Epithelial cell of prostate (primary cell): ENCODE results near the gene MBNL3.
"Not testable (repeated sequence)": the region's sequence is repeated elsewhere in the genome, so short reads cannot be mapped to it uniquely, and the experiment has no call there.

ENCODE experiments used
- DNase-seq: peaks from one replicate; pipeline ENCODE4 v3.0.0-alpha.2; 2011; ENCODE audit warnings: low read depth, low spot score
- H3K27ac ChIP-seq: fragments of 450-650 bp; 2 replicates; pipeline ENCODE4 v1.5.1; 2017; ENCODE audit warnings: mild to moderate bottlenecking

Gene MBNL3

DNA sequence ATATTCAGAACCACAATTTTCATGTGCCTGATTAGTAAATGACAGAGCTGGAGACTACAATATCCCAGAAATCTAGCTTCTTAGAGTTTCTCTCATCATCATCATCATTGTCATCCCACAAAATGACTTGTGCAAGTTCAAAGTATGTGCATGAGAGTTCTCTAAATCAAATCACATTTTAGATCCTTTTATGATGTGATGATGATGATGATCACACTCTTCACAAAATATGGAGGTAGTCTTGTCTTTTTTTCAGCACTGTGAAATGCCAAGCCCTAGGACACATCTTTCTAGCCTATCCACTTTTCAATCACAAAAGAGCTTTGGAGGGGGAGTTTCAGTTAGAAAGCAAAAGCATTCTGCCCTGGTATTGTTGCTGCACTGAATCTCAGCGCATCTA is 7.4 kb downstream of the MBNL3 start:
- H3K27ac ChIP-seq, result peak overlapping the region; percentile 64
- no peak for DNase-seq

- peak overlapping the region; percentile 64 for H3K27ac ChIP-seq
- DNase-seq, result no peak
Measured at GRCh38 chrX:132480581-132481203, 8.1 kb downstream of the MBNL3 start.

- no peak overlapping the region for H3K27ac ChIP-seq
- DNase-seq, result no peak
Measured at GRCh38 chrX:132474544-132475248, 14.1 kb downstream of the MBNL3 start.

DNA sequence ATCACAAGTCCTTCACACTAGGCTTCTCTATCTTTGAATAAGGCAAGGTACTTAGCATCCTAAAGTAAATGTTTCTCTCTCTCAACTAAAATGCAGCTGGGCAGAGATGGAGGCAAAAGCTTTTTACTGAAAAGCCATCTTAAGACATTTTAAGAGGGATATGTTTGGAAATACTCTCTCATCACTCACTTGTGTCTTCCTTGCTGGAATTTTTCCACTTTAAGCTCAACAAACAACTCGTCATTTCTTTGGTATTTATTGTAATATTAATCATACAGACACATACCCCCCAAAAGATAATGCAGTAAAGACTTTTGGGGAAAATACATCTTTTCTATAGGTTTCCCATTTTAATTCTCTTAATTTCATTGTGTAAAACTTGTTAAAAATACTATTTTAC is 16.4 kb downstream of the MBNL3 start:
- no peak for DNase-seq
- H3K27ac ChIP-seq, result no peak overlapping the region

DNA sequence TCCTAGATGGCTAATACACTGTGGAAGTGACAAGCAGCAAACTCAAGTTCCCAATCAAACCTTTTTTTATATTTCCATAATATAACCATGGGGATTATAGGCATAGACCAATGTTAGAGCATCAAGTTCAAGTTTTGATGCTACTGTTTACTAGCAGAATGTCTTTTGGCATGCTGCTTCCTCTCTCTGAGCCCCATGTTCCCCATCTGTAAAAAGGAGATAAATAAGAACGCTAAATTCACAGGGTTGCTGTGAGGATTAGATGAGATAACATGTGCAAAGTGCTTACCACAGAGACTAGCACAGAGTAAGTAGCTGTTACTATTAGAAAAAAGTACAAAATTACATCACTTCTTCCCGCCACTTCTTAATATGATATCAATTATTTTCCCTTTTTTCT is 18.0 kb downstream of the MBNL3 start:
- no peak for DNase-seq
- no peak overlapping the region for H3K27ac ChIP-seq

DNA sequence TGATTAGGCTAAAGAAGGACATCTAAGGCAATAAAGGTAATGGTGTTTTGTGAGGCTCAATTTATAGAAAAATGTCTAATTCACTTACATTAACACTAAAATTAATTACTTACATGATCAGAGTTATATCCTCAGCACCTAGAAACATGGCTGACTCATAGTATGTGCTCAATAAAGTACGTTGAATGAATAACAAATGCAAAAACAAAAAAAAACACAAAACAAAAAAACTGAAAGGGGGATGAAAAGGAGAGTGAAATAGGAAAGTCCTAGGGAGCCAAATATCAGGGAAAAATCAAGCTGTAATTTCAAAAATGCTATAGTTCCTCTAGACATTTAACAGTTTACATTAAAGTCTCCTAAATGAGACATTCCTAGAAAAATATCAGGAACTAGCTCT is 18.7 kb downstream of the MBNL3 start:
- no peak overlapping the region for H3K27ac ChIP-seq
- DNase-seq, result no peak

GRCh38 chrX:132468454-132468853 is 20.4 kb downstream of the MBNL3 start:
- no peak for DNase-seq

DNA sequence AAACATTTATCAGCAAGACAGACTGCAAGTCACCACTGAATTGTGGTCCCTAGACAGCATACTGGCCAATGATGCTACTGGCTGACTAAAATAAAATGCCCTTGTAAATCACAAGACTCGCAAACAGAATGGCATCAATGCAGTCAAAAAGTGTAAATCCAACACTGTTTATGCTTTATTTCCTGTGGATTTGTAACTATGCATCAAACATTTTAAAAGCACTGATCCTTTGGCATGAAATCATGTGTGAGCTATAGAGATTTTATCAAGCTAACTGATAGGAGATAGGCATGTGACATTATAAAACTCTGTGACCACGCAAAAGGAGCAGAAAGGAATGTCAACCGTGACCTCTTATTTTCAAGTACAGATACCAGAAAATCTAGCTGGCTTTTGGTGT is 20.8 kb downstream of the MBNL3 start:
- H3K27ac ChIP-seq, result no peak overlapping the region
- DNase-seq, result no peak

More at GRCh38 chrX:132468454-132468853, 20.4 kb downstream of the MBNL3 start:
- H3K27ac ChIP-seq, result no peak overlapping the region

- no peak overlapping the region for H3K27ac ChIP-seq
- DNase-seq, result no peak
Measured at GRCh38 chrX:132467026-132467425, 21.8 kb downstream of the MBNL3 start.

- no peak overlapping the region for H3K27ac ChIP-seq
- no peak for DNase-seq
Measured at GRCh38 chrX:132463411-132463810, 25.4 kb downstream of the MBNL3 start.

DNA sequence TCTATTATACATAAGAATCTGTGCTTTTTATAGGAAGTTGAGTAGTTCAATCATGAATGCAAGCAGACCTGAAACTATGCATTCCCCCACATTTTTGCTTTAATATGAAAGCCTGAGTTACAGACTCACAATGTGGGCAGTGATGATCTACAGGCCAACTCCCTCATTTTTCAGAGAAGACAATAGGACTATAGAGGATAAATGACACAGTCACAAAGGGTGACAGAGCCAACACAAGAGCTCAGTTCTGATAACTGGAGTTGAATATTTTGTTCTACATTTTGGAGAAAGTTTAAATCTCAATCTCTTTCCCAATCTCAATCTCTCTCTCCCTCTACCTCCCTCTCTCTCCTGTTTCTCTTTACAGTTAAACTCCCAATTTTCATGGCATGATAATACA is 27.0 kb downstream of the MBNL3 start:
- no peak overlapping the region for H3K27ac ChIP-seq
- DNase-seq, result no peak

- DNase-seq, result no peak
- no peak overlapping the region for H3K27ac ChIP-seq
Measured at GRCh38 chrX:132452911-132453550, 35.8 kb downstream of the MBNL3 start.

- H3K27ac ChIP-seq, DNase-seq: not testable (repeated sequence)
Measured at GRCh38 chrX:132445909-132446308, 42.9 kb downstream of the MBNL3 start.

DNA sequence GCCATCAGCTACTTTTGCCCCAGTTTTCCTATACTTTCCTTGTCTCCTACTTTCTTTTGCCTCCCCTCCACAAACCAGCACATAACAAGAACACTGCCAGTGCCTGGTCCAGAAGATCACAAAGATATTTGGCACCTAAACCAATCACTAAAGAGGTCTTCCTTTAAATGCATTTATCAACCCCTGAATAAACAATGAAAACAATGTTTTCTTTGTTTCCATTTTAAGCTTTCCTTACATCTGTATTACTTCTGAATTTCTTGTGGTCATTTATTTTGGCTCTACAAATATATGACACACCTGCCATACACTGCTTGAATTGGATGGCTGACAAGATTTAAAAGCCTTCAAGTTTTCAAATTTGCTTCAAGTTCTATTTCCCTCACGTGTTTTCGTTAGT is 43.9 kb downstream of the MBNL3 start:
- H3K27ac ChIP-seq, result no peak overlapping the region
- DNase-seq, result no peak

DNA sequence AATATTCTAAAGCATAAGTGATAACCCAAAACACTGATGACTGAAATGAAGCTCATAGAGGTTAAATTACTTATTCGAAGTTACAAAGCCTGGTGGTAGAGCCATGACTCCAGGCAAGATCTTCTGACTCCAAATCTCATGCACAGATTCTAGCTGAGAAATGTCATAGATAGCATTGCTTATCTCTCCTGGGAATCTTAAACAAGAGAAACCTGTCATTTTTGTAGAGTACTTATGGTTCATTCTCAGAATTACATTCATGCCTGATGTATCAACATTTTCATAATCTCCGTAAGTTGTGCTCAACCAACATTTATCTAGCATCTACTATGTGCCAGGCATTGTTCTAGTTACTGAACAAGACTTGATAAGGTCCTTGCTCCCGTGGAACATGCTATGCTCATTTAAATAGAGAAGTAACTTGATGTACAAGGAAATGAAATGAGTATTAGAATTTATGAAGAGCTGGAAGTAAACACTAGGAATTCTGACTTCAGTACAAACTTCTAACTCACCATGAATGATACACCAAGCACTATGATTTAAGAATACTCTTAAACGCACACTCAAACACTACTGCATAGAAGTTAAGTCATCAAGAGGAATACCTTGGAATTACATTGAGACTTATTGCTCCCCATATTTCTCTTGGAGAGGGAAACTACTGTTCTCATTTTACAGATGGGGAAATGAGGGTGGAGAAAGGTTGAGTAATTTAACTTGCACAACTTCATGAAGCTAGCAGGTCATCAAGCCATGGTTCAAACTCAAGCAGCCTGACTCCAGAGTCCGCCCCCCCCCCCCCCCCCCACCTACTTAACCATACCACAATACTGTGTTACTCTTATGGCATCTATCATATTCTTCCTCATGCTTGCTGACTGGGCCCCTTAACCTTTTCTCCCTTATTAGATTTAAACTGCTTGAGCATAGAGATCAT is 45.4 kb downstream of the MBNL3 start:
- DNase-seq, result no peak
- H3K27ac ChIP-seq, result no peak overlapping the region

DNA sequence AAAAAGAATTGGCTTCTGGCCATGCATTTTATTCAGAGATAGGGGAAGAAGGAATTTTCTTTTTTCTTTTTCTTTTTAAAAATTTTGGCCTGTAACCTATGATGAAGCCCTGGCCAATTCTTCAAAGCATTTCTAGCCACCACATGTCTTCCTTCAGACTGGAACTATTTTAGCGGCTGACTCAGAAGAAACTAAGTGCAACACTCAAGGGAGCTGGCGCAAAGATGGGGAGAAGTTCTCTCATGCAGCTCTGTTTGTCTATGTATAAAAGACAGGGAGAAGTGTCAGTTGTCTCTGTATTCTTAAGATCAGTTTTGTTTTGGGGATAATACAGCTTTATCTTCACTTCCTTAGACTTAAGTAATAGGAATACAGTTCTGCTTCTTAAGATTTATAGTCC is 46.1 kb downstream of the MBNL3 start:
- no peak for DNase-seq
- H3K27ac ChIP-seq, result no peak overlapping the region

- no peak for DNase-seq
- H3K27ac ChIP-seq, result no peak overlapping the region
Measured at GRCh38 chrX:132435222-132435621, 53.6 kb downstream of the MBNL3 start.

DNA sequence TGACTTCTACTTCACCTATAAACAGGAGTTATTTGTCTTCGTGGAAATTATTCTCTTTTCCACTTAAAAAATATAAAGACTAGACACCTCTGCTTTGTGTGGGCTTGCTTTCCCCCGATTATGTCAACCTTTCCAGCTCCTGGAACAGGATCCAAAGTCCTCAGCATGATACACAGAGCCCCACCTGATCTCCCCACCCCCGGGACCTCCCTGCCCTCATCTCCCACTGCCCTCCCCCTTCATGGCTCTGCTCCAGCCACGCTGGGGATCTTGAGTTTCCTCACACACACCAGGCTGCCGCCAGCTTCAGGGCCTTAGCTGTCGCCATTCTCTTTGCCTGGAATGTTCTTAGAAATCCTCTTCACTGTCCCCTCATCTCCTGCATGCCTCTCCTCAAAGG is 55.3 kb downstream of the MBNL3 start:
- DNase-seq, result no peak
- H3K27ac ChIP-seq, result no peak overlapping the region

GRCh38 chrX:132433001-132433400 is 55.8 kb downstream of the MBNL3 start:
- no peak for DNase-seq
- no peak overlapping the region for H3K27ac ChIP-seq

DNA sequence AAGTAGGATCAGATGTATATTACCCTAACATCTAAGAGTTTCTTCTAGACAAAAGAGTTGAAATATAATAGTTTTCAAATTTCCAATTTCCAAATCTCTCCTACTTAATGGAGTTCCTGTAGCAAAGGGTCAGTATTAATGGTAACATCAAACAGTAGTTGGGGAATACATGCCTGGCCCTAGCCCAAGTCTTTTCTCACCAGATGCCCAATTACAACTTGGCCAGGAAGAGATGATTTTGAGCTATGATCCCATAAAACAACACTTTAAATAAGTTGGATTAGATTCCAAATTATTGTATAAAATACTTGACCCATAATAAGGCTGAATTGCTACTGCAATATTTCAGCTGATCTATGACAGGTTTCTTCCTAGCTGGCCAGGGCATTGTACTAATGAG is 59.9 kb downstream of the MBNL3 start:
- DNase-seq, result no peak
- no peak overlapping the region for H3K27ac ChIP-seq
